T47D (cell line): Measurements from ENCODE around the gene TMEM179.
"Not testable (repeated sequence)": the region's sequence is repeated elsewhere in the genome, so short reads cannot be mapped to it uniquely, and the experiment has no call there.

ENCODE experiments used
- DNase-seq, 2 experiments: peaks; one replicate each; pipeline versions ENCODE4 v3.0.0 to v3.0.0-alpha.2; 2011 to 2012; ENCODE audit warnings: low read depth in 1 of 2, low spot score in 1 of 2
- JUND ChIP-seq: IDR thresholded peaks from 2 replicates; pipeline ENCODE4 v1.6.1; 2012; ENCODE audit warnings: low read depth
- in situ Hi-C: cut with HindIII; loops from 2 replicates; pipeline ENCODE4 v1.10.0; 2016; ENCODE audit warnings: low sequenced_read_pairs, low pct_unique_long_range_greater_than_20kb

TMEM179 gene

DNA sequence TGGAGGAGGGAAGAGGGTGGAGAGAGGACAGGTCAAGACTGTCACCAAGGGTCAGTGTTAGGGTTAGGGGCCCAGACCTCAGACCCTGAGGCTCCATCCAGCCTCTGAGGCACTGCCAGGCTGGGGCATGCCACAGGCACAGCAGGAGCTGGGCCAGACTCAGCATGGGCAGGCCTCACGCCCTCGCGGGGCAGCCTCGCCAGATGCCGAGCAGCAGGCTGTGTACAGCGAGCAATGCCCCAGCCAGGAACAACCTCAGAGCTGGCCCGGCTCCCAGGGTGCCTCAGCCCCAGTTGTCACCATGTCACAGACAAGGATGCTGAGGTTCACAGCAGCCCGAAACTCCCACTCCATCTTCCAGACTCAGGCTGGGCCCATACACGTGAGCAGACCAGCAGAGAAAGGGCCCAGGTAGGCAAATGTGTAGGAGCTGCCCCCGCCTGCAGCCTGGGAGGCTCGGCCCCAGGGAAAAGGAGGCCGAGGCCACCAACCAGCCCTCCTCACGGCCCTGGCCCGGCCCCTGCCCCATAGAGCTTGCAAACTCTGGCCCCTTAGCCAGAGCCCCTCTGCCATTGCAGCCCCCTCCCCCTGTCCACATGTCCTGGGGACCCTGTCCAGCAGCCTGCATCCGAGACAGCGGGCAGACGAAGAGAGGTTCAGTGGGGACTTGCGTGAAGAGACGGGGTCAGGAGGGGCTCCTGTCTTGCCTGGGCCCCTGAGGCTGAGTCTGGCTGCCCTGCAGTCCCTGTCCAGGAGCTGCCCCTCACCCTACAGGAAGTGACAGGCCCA is 17.5 kb downstream of the TMEM179 start:
- TF ChIP-seq JUND, result no peak
- no peak for DNase-seq
- in situ Hi-C loops, result no loop called here

DNA sequence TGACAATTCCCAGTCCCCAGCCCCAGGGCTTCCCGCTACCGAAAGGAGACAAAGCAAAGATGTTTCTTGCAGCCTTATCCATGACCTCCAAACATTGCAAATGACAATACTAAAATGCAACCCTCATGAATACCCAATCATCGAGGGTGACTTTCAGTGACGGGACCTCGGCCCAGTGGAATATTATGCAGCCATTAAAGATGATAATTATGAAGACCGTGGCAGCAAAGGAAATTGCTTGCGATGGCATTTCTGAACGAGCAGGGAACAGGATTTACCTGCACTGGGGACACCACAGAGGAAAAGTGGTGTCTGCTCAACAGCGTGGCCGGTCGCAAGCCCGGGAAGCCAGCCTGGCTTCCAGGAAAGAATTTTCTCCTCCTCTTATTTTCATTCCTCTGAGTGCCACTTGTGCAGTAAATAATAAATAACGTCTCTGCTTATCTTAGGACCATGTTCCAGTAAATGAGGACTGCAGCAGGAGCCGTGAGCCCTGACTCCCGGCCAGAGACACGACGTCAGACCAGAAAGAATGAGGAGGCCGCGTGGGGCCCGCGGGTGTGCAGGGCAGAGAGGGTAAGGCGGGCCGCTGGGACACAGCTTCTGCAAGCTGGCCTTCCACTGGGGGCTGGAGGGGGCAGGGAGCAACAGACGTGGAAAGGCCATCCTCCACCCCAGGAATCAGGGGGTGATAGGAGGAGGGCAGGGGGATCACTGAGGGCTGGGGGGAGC is 18.4 kb downstream of the TMEM179 start:
- TF ChIP-seq JUND, result no peak
- DNase-seq, result no peak
- in situ Hi-C loops, result no loop called here

DNA sequence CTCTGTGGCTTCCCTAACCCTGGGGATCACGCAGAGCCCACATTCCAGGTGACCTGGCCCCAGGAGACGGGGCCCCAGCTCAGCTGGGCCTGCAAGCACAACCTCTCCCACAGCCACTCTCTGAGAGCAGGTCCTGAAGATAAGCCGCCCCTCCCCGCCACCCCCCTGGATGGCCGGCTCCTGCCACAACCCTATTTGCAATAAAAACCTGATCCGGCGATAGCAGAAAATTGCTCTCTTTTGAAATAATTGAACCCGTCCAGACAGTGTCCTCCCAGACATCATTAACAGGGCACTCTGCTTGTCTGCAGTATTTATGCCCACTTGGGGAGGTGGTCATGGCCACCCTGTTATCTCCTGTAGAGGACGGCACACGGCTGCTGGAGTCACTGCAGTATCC is 20.0 kb downstream of the TMEM179 start:
- DNase-seq, result no peak
- no peak for TF ChIP-seq JUND
- in situ Hi-C loops, result no loop called here

DNA sequence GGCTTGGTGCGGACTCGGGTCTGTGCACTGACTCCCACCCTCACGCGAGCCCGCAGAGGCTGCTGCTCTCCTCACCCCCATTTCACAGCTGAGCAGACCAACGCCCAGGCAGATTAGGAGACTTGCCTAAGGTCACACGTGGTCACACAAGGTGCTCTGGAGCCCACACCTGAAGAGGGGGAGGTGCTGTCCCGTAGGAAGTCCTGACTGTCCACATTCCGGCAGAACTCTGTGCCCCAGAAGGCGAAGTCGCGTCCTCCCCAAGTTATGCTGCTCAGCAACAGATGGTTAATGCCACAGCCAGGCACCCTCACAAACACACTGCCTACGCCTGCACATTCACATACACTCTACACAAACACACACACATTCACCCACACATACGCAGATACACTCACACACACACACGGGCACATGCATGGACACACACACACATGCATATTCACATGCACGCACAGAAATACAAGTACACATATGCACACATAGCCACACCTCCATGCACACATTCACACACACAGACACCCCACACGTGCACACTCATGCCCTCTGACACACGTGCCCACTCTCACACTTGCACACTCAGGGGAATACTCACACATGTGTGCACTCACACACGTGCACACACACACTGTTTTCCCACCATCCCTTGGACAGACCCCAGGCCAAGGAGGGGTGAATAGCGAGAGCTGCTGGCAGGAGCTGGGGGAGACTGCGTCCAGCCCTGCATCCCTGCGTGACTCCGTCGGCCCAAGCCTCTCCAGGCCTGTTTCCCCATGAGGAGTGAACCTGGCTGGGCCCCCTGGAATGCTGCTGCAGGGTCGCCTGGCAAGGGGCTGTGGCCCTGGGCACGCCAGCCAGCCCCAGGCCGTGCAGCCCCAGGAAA is 20.9 kb downstream of the TMEM179 start:
- TF ChIP-seq JUND, result no peak
- peak; percentile 81 to 84 for DNase-seq
- in situ Hi-C loops, result no loop called here

DNA sequence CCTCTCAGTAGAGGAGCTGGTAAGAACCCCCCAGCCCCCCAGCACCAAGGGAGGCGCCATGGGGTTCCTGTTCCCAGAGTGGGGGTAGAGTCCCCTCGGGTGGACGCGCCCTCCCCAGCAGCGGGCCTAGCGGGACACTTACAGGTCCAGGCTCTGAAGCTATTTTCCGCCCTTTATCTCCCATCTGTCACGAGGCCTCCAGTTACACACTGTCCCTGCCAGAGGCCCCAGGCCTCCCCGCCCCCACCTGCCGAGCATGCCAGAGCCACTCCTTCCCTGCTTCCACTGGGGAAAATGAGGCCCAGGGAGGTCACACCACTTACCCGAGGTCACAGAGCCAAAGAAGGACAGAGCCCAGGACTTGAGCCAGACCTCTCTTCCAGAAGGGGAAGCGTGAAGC is 21.9 kb downstream of the TMEM179 start:
- in situ Hi-C loops, result no loop called here
- TF ChIP-seq JUND, result no peak
- peak; percentile 77 to 80 for DNase-seq

DNA sequence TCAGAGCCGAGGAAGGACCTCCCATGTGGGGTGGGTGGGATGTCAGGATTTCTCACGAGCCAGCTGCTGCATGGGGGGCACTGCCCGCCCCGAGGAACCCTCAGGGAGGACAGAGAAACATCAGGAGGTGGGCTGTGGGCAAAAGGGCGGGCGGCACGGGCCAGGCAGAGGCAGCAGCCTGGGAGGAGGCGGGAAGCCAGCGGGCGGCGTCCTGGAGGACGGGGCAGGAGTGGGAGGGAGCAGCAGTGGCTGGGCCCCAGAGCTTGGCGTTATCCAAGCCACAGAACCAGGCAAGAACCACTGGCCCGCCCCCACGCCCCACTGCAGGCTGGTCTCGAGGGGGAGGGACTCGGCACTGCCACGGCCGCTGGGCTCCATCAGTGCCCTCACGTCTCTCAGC is 22.6 kb downstream of the TMEM179 start:
- DNase-seq, result no peak
- TF ChIP-seq JUND, result no peak
- in situ Hi-C loops, result no loop called here

DNA sequence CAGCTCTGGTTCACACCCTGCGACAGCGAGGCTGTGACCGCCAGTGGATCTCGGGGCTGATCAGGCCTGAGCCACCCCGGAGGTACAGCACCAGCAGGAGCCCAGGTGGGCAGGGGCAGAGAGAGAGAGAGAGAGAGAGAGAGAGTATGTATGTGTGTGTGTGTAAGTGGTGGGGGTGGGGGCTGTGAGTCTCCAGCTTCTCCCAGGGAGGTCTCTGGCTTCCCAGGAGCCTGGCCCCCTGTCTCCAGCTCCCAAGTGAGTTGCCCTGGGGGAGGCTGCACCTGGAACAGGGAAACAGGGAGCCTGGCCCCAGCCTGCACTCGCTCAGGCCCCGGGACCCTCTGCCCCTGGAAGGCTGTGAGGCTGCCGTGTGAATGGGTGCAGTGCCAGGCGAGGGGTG is 23.1 kb downstream of the TMEM179 start:
- in situ Hi-C loops, result no loop called here
- no peak for TF ChIP-seq JUND
- no peak for DNase-seq

DNA sequence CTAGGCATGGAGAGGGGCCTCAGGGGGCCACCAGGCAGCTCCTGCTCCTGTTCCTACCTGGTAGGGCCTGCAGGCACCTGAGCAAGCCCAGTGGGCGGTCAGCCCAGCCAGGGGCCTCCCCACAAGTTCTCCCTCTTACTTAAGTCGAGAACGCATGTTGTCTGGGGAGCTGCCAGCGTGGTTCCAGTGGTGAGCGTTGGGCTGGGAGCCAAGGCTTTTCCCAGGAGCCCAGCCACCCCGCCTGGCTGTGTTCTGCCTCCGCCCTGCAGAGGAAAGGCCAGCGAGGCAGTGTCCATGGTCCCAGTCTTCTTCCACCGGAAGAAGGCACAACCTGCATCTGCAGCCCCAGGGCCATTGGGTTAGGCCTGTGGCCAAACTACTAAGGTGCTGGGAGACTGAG is 23.6 kb downstream of the TMEM179 start:
- in situ Hi-C loops, result no loop called here
- no peak for DNase-seq
- TF ChIP-seq JUND, result no peak

DNA sequence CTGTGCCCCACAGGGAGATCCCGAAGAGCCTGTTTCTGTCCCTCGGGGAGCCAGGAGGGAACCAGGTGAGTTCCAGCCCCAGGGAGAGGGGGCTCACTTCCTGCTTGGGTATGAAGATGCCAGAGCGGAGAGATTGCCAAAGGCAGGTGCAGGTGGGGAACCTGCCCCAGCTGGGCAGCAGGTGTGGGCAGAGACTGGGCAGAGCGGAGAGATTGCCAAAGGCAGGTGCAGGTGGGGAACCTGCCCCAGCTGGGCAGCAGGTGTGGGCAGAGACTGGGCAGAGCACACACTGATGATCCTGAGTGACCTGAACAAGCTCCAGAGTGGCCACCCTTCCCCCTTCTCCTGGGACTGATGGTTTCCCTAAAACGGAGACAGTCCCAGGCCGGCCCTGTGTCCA is 24.6 kb downstream of the TMEM179 start:
- DNase-seq, in situ Hi-C loops: not testable (repeated sequence)

DNA sequence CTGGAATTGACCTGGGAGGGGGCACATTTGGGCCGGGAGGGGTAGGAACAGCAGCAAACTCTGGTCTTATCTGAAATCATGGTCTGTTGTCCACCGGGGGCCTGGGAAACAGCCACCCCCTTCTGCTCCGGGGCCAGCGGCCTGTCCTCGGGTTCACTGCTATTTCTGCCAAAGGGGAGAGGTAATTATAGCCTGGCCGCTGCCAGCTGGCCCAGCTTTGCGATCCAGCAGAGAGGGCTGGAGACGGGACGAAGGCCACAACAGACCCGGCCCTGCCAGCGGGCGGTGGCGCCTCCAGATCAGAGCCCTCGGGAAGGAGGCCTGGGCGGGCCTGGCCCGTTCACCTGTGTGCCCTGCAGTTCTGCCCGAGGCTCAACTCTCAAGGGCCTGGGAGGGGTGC is 25.1 kb downstream of the TMEM179 start, which contains the start of gene C14orf180:
TSS of gene C14orf180 (plus strand) at position 258 of the 400 bp plus-strand sequence. CDS start 6,667 bp downstream, outside the sequence.
- in situ Hi-C loops, result no loop called here
- DNase-seq, result no peak
- TF ChIP-seq JUND, result no peak

DNA sequence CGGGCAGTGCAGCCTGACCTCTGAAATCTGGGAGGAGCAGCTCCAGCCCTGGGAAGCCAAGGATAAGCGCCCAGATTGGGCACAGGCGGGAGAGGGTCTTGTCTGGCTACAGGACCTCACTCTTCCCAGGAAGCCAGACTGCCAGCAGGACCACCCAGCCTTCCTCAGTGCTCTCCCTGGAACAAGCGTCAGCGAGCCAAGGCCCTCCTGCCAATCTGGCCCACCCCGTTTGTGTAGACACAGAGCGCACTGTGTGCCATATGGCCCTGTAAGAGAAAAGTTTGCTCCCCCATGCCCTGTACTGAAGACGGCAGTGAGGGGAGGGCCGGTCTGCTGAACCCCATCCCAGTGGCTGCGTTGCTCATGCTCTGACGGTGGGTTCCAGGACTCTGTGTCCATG is 26.3 kb downstream of the TMEM179 start:
- no peak for DNase-seq
- in situ Hi-C loops, result no loop called here
- TF ChIP-seq JUND, result no peak

DNA sequence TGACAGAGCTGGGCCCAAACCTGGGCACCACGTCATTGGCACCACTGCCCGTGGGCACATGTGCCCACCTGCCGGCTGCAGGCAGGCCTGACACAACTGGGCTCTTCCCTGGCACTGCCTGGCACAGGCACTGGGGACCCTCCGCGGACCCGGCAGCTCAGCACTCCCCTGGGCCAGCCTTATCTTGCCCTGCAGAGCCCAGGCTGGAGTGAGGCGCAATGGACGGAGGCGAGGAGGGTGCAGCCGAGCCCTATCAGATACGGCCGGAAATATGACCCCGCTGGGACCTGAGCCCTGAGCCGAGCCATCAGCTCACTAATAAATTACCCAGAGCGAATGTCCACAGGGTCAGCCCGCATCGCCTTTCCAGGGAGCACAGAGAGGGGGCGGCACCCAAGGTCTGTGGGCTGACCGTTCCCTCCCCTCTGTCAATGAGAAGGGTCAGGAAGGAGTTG is 26.7 kb downstream of the TMEM179 start:
- DNase-seq, result no peak
- in situ Hi-C loops, result no loop called here
- TF ChIP-seq JUND, result no peak
